Coronary artery (tissue), 2 donors: Measurements from ENCODE around the gene OR10A3.

ENCODE experiments used
- DNase-seq: peaks from one replicate; pipeline ENCODE4 v3.0.0-alpha.2; 2017; ENCODE audit warnings: low spot score
- H3K27ac ChIP-seq, 2 donors: fragments of 200-600 bp; sonication (generic); one replicate each; pipeline ENCODE4 v1.5.1; 2016 to 2019
- H3K4me3 ChIP-seq: fragments of 200-600 bp; sonication (generic); 2 replicates; pipeline ENCODE4 v1.5.1; 2016; ENCODE audit warnings: mild to moderate bottlenecking, moderate library complexity
- CTCF ChIP-seq: fragments of 200-600 bp; sonication (generic); IDR thresholded peaks from one replicate; pipeline ENCODE4 v1.5.1; 2019; ENCODE audit warnings: antibody characterized with exemption

Gene OR10A3

GRCh38 chr11:7901319-7901854, 40.1 kb downstream of the OR10A3 start:
- Histone ChIP-seq H3K27ac (no peak overlapping the region), H3K4me3 (no peak overlapping the region)
- DNase-seq = no peak
- TF ChIP-seq CTCF = no peak

GRCh38 chr11:7900686-7901085, 40.8 kb downstream of the OR10A3 start:
- no peak overlapping the region for H3K27ac ChIP-seq
- no peak overlapping the region for H3K4me3 ChIP-seq
- no peak for DNase-seq
- no peak for TF ChIP-seq CTCF

- no peak for TF ChIP-seq CTCF
- Histone ChIP-seq H3K4me3 (no peak overlapping the region), H3K27ac (no peak overlapping the region)
- DNase-seq = no peak
Observed at GRCh38 chr11:7899418-7899817, 42.1 kb downstream of the OR10A3 start.

GRCh38 chr11:7898666-7899283, 42.7 kb downstream of the OR10A3 start:
- no peak for TF ChIP-seq CTCF
- Histone ChIP-seq H3K27ac (no peak overlapping the region), H3K4me3 (no peak overlapping the region)
- no peak for DNase-seq

GRCh38 chr11:7896009-7896785, 45.3 kb downstream of the OR10A3 start:
- TF ChIP-seq CTCF = no peak
- Histone ChIP-seq H3K27ac (no peak overlapping the region), H3K4me3 (no peak overlapping the region)
- DNase-seq = no peak

GRCh38 chr11:7894251-7894650, 47.3 kb downstream of the OR10A3 start:
- no peak for TF ChIP-seq CTCF
- DNase-seq = no peak
- no peak overlapping the region for H3K27ac ChIP-seq
- H3K4me3 ChIP-seq = no peak overlapping the region

- no peak for DNase-seq
- Histone ChIP-seq H3K4me3 (no peak overlapping the region), H3K27ac (no peak overlapping the region)
- no peak for TF ChIP-seq CTCF
Observed at GRCh38 chr11:7893796-7894195, 47.7 kb downstream of the OR10A3 start.
